Hepatocyte (in vitro differentiated cells): Measurements from ENCODE around the gene WTAP.

Experiments used
- CTCF ChIP-seq: fragments of 200-600 bp; sonication (generic); IDR thresholded peaks from 2 replicates; pipeline ENCODE4 v1.5.1; 2016; ENCODE audit warnings: antibody characterized with exemption, mild to moderate bottlenecking; ENCODE audit not compliant: poor library complexity
- EZH2 ChIP-seq: fragments of 200-600 bp; sonication (generic); IDR thresholded peaks from 2 replicates; pipeline ENCODE4 v1.6.1; 2016; ENCODE audit warnings: antibody characterized with exemption, mild to moderate bottlenecking, borderline replicate concordance
- EZH2phosphoT487 ChIP-seq: fragments of 200-600 bp; sonication (generic); IDR thresholded peaks from one replicate; pipeline ENCODE4 v1.6.1; 2018; ENCODE audit warnings: antibody characterized with exemption, mild to moderate bottlenecking, low read depth, moderate library complexity; ENCODE audit not compliant: unreplicated experiment, severe bottlenecking

GRCh38 chr6:159679091-159680077 is 47.9 kb upstream of the WTAP start:
- TF ChIP-seq CTCF (no peak), EZH2 (no peak), EZH2phosphoT487 (no peak)
